CD4-positive, CD25-positive, alpha-beta regulatory T cell (primary cell): ENCODE data around the gene NEUROD4. TPM values are rescaled to one million over a fixed set of nuclear protein-coding genes. Genes with fewer than 3 reads are reported as not detected.
"Not testable (repeated sequence)": the region's sequence is repeated elsewhere in the genome, so short reads cannot be mapped to it uniquely, and the experiment has no call there.

Experiments used
- ATAC-seq, 2 donors: fragments of 150-1000 bp; cut with Tn5 transposase; one replicate each; pipeline ENCODE4 v1.10.0; 2021; ENCODE audit warnings: low read depth in 2 of 2, moderate number of reproducible peaks in 2 of 2, moderate library complexity in 1 of 2
- DNase-seq, 3 donors: peaks; one replicate each; pipeline versions ENCODE4 v3.0.0 to v3.0.0-alpha.2; 2012 to 2022; ENCODE audit warnings: mixed read lengths in 1 of 3
- H3K27ac ChIP-seq: one replicate; pipeline ENCODE4 v1.7.0; 2013; ENCODE audit warnings: mild to moderate bottlenecking, low read length; ENCODE audit not compliant: insufficient read depth, poor library complexity, severe bottlenecking
- H3K27me3 ChIP-seq: one replicate; pipeline ENCODE4 v1.7.0; 2013; ENCODE audit warnings: low read length; ENCODE audit not compliant: control insufficient read depth, insufficient read depth
- H3K36me3 ChIP-seq: one replicate; pipeline ENCODE4 v1.7.0; 2013; ENCODE audit warnings: mild to moderate bottlenecking, low read length, moderate library complexity; ENCODE audit not compliant: control insufficient read depth, insufficient read depth
- H3K4me1 ChIP-seq: 2 replicates; pipeline ENCODE4 v1.7.0; 2013; ENCODE audit warnings: mild to moderate bottlenecking, low read length; ENCODE audit not compliant: insufficient read depth, control insufficient read depth, poor library complexity, severe bottlenecking
- H3K4me3 ChIP-seq: one replicate; pipeline ENCODE4 v1.7.0; 2013; ENCODE audit warnings: low read depth, mild to moderate bottlenecking, low read length, moderate library complexity
- H3K9me3 ChIP-seq, 2 experiments: 1 replicate in 1 of 2; 2 replicates in 1 of 2; pipeline ENCODE4 v1.7.0; 2013; ENCODE audit warnings: low read length in 2 of 2, mild to moderate bottlenecking in 1 of 2, moderate library complexity in 1 of 2; ENCODE audit not compliant: control insufficient read depth in 2 of 2
- H3K27ac Mint-ChIP-seq, 3 donors: one replicate each; pipeline ENCODE4 v1.8.0; 2020 to 2022; ENCODE audit warnings: mild to moderate bottlenecking in 3 of 3, mixed read lengths in 3 of 3, moderate library complexity in 2 of 3
- H3K27me3 Mint-ChIP-seq: one replicate; pipeline ENCODE4 v1.8.0; 2022; ENCODE audit warnings: mild to moderate bottlenecking, mixed read lengths
- H3K36me3 Mint-ChIP-seq: one replicate; pipeline ENCODE4 v1.8.0; 2020; ENCODE audit warnings: mixed read lengths
- H3K4me1 Mint-ChIP-seq, 4 donors: one replicate each; pipeline ENCODE4 v1.8.0; 2020 to 2022; ENCODE audit warnings: mixed read lengths in 4 of 4, mild to moderate bottlenecking in 1 of 4
- H3K4me3 Mint-ChIP-seq, 4 donors: one replicate each; pipeline ENCODE4 v1.8.0; 2020 to 2022; ENCODE audit warnings: mild to moderate bottlenecking in 4 of 4, mixed read lengths in 4 of 4, moderate library complexity in 3 of 4
- H3K9me3 Mint-ChIP-seq, 7 donors: one replicate each; pipeline ENCODE4 v1.8.0; 2020 to 2022; ENCODE audit warnings: mixed read lengths in 7 of 7, mild to moderate bottlenecking in 3 of 7, moderate library complexity in 2 of 7
- polyA plus RNA-seq, 4 donors: library from polyadenylated mRNA; unstranded; fragments of 300-500 nt; fragmentation: Illumina TruSeq; gene quantifications; one replicate each; pipeline ENCODE4 v1.2.3, GENCODE V29; 2021
- total RNA-seq: library from RNA; stranded (reverse); gene quantifications from one replicate; pipeline ENCODE4 v1.2.3, GENCODE V29; 2022

NEUROD4 gene
- total and polyA plus RNA-seq, 5 donors from 2014 or later = not detected

DNA sequence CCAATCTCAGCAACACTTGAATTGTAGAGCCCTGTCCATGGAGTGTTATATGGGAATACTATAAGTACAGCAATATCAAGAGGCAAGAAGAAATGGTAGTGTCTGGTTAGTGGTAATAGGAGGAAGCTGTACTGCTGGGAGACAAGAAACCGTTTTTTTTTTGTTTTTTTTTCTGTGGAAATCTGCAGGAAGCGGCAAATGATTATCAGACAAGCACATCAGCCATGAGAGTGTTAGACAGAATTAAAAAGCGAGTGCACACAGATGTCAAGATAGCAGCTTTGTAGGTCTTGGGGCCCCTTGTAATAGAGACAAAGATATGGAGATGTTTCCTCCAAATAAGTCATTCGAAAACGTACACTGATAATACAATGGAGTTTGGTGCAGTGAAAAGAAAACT, 41.9 kb upstream of the NEUROD4 start:
- H3K27me3 ChIP-seq = no peaks in the 10 kb centered on the region
- H3K4me3 ChIP-seq = peak overlapping the region; percentile 99
- Mint-ChIP-seq H3K4me1 (peaks cover 54 to 100% (median 86%) of the 10 kb centered on the region in 4 donors), H3K27ac (peak overlapping the region; percentile 57 to 99 (median 58)), H3K27me3 (no peaks in the 10 kb centered on the region), H3K36me3 (peaks cover 70% of the 10 kb centered on the region), H3K4me3 (peak overlapping the region; percentile 75 to 95 (median 86)), H3K9me3 (no peaks in the 10 kb centered on the region)
- no peaks in the 10 kb centered on the region for H3K9me3 ChIP-seq
- H3K27ac ChIP-seq = peak overlapping the region; percentile 33
- H3K36me3 ChIP-seq = peaks cover 35% of the 10 kb centered on the region
- ATAC-seq = no peak
- H3K4me1 ChIP-seq = peaks cover 73% of the 10 kb centered on the region
- peak in 1 of 3 donors; percentile 35 for DNase-seq

DNA sequence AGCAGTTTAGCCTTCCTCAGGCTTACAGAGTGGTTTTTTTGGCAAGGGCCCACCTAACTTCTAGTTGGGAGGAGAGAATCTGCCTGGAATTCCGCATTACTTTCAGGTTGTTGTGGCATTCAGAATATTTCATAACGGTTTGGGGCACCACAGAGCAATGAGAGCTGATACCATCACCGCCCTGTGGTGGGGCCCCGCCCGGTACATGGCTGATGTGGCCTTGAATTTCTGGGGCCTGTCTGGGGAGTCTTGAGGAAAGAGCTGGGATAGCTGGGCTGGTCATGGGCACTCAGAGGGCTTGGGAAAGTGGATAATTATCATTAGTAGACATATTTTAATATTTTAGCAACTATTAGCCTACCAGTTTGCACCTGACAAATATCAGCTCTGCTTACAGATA, 39.4 kb upstream of the NEUROD4 start:
- no peaks in the 10 kb centered on the region for H3K27me3 ChIP-seq
- Mint-ChIP-seq H3K36me3 (peaks cover 57% of the 10 kb centered on the region), H3K27me3 (no peaks in the 10 kb centered on the region), H3K4me1 (peaks cover 52 to 94% (median 78%) of the 10 kb centered on the region in 4 donors), H3K4me3 (peak overlapping the region; percentile 86 to 97 (median 94)), H3K27ac (peak overlapping the region; percentile 95 to 99 (median 99)), H3K9me3 (no peaks in the 10 kb centered on the region)
- H3K4me3 ChIP-seq = peak overlapping the region; percentile 99
- H3K36me3 ChIP-seq = peaks cover 12% of the 10 kb centered on the region
- peaks cover 85% of the 10 kb centered on the region for H3K4me1 ChIP-seq
- H3K27ac ChIP-seq = peak overlapping the region; percentile 67
- DNase-seq (peak; percentile 17 to 64 (median 45)), ATAC-seq (peak; percentile 25 to 32)
- H3K9me3 ChIP-seq = no peaks in the 10 kb centered on the region

DNA sequence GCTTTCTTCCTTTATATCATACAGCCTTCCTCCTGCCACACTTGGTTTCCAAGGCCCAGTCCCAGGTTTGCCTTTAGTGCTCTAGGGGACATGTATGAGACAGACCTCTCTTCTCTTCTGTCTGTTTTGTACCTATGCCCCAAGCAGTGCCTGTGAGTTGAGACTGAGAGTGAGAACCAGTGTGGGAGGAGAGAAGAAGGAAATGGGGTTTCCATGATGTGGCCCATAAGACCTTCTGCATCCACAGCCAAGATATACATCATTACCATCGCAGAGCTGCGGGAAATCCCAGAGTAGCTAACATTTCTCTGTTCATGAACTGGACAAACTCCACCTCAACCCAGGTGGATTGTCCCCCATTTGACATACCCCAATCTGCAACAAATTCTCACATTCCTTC, 38.0 kb upstream of the NEUROD4 start:
- Histone ChIP-seq H3K4me1 (peaks cover 80% of the 10 kb centered on the region), H3K27ac (peak overlapping the region; percentile 97), H3K4me3 (peak overlapping the region; percentile 99)

DNA sequence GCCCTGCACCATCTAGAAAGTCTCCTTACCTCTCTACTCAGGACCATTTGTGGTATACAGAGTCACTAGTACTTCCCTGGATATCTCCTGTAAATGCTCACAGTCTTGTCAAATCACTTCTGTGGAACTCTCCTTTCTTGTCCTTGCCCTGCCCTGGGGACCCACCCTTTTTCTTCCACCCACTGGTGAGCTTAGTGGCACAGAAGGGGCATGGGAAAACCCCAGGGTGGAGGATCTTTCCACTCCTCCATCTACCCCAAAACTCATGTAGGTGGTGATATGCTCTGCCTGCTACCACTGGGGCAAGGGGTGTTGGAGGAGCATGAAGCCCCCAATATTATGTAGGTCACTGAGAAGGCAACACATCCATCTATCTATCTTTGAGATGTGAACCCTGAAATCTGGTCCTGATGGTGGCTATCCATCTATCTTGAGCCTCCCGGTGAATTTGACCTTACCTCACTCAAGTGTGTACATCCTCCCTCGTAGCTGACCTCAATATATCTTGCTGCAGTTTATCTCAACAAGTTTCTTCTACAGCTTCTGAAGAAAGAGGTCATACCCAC, 36.2 kb upstream of the NEUROD4 start:
- Mint-ChIP-seq H3K4me3 (peak overlapping the region; percentile 86 to 97 (median 96)), H3K4me1 (peaks cover 30 to 91% (median 67%) of the 10 kb centered on the region in 4 donors), H3K27me3 (no peaks in the 10 kb centered on the region), H3K27ac (peak overlapping the region; percentile 99), H3K36me3 (peaks cover 38% of the 10 kb centered on the region), H3K9me3 (peaks cover 0 to 2% (median 0%) of the 10 kb centered on the region in 7 donors)
- Histone ChIP-seq H3K4me3 (peak overlapping the region; percentile 99), H3K27ac (peak overlapping the region; percentile 97), H3K36me3 (no peaks in the 10 kb centered on the region), H3K4me1 (peaks cover 64% of the 10 kb centered on the region), H3K27me3 (no peaks in the 10 kb centered on the region), H3K9me3 (no peaks in the 10 kb centered on the region)
- no peak for ATAC-seq
- peak in 2 of 3 donors; percentile 8 to 38 for DNase-seq

More for the DNA sequence above, 38.0 kb upstream of the NEUROD4 start:
- Histone ChIP-seq H3K9me3 (no peaks in the 10 kb centered on the region), H3K36me3 (peaks cover 3% of the 10 kb centered on the region), H3K27me3 (no peaks in the 10 kb centered on the region)
- ATAC-seq = no peak
- peak in 1 of 3 donors; percentile 40 for DNase-seq
- Mint-ChIP-seq H3K36me3 (peaks cover 44% of the 10 kb centered on the region), H3K27me3 (no peaks in the 10 kb centered on the region), H3K9me3 (peaks cover 0 to 2% (median 0%) of the 10 kb centered on the region in 7 donors), H3K27ac (peak overlapping the region; percentile 99), H3K4me3 (peak overlapping the region; percentile 86 to 97 (median 96)), H3K4me1 (peaks cover 45 to 94% (median 75%) of the 10 kb centered on the region in 4 donors)

DNA sequence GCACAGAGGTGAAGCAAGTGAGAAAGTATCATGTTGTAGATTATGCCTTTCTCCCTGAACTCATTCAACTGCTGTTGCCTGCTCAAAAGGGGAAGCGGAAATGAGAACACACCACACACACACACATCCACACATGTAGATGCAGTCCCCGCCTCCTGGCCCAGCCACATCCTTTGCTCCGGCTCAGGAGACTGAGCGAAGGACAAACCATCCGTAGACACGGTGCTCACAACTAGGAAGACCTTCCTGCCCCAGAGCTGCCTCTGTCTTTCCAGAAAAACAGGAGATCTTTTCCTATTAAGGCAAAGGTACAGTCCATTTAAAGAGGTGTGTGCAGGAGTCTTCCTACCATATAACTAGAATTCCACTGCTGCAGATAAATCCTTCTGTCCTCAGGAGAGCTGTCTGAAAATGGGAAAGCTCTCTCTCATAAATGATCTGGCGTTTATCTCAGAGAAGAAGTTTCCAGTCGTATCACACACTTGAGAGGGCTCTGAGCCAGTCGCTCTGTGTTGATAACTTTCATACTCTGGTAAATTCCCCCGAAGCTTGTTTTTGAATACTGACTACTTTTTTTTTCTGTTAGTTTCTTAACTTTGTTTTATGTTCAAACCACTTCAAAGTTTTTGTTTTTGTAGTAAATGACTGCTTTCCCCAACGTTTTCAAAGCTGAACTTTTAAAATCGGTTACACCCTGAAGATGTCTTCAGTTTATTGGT, 35.0 kb upstream of the NEUROD4 start, which contains the start of gene TESPA1:
Gene TESPA1, minus strand, starts transcription at position 105 of the 719 bp plus-strand sequence. CDS start 10,200 bp downstream, outside the sequence.
- no peaks in the 10 kb centered on the region for H3K36me3 ChIP-seq
- Mint-ChIP-seq H3K9me3 (peaks cover 0 to 2% (median 0%) of the 10 kb centered on the region in 7 donors), H3K4me1 (peaks cover 22 to 87% (median 64%) of the 10 kb centered on the region in 4 donors), H3K4me3 (peak within 1 kb of the TSS; percentile 86 to 97 (median 96)), H3K36me3 (peaks cover 29% of the 10 kb centered on the region), H3K27ac (peak within 1 kb of the TSS; percentile 99), H3K27me3 (no peaks in the 10 kb centered on the region)
- DNase-seq = peak; percentile 67 to 95 (median 89)
- ATAC-seq = peak; percentile 93
- H3K4me3 ChIP-seq = peak within 1 kb of the TSS; percentile 99
- H3K27ac ChIP-seq = peak within 1 kb of the TSS; percentile 97
- no peaks in the 10 kb centered on the region for H3K27me3 ChIP-seq
- H3K9me3 ChIP-seq = no peaks in the 10 kb centered on the region
- peaks cover 57% of the 10 kb centered on the region for H3K4me1 ChIP-seq

DNA sequence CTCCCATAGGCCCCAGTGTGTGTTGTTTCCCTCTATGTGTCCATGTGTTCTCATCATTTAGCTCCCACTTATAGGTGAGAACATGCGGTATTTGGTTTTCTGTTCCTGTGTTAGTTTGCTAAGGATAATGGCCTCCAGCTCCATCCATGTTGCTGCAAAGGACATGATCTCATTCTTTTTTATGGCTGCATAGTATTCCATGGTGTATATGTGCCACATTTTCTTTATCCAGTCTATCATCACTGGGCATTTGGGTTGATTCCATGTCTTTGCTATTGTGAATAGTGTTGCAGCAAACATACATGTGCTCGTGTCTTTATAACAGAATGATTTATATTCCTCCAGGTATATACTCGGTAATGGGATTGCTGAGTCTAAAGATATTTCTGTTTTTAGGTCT, 33.0 kb upstream of the NEUROD4 start:
- not testable (repeated sequence) for H3K4me3 ChIP-seq, ATAC-seq, H3K27me3 Mint-ChIP-seq, DNase-seq, H3K9me3 ChIP-seq, H3K36me3 ChIP-seq, H3K27me3 ChIP-seq, H3K27ac ChIP-seq, H3K9me3 Mint-ChIP-seq
- H3K27ac Mint-ChIP-seq = peak overlapping the region; percentile 72 to 99 (median 99)
- peaks cover 28 to 87% (median 66%) of the 10 kb centered on the region in 4 donors for H3K4me1 Mint-ChIP-seq
- peak overlapping the region in 3 of 4 donors; percentile 13 to 95 (median 78) for H3K4me3 Mint-ChIP-seq
- peaks cover 57% of the 10 kb centered on the region for H3K4me1 ChIP-seq
- peaks cover 19% of the 10 kb centered on the region for H3K36me3 Mint-ChIP-seq

DNA sequence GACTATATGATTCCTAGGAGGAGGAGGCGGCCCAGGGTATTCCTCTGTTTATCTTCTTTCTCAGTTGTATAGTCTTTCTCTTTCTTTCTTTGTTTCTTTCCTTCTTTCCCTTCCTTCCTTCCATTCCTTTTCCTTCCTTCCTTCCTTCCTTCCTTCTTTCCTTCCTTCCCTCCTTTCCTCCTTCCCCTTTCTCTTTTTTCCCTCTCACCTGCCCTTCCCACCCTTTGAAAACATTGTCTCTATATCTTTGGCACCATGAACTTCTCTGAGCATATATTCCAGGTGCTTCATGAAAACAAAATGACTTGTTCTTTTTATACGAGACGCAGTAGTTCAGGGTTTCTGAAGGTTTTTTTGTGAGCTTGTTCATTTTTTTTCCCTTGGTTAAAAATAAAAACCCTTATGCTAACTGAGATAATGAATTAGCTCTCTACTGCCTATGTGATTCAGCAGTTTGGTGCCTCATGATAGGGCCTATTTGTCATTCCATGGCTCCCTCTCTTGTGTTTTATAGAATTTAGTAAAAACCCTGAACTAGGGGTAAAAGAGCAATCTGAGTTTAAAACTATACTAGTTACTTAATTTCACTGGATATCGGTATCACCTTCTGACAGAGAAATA, 32.1 kb upstream of the NEUROD4 start:
- Mint-ChIP-seq H3K36me3 (peaks cover 11% of the 10 kb centered on the region), H3K27ac (peak overlapping the region; percentile 53 to 99 (median 76)), H3K27me3 (no peaks in the 10 kb centered on the region), H3K4me3 (peak overlapping the region in 1 of 4 donors; percentile 34), H3K4me1 (peaks cover 23 to 83% (median 58%) of the 10 kb centered on the region in 4 donors), H3K9me3 (peaks cover 0 to 2% (median 0%) of the 10 kb centered on the region in 7 donors)
- peaks cover 53% of the 10 kb centered on the region for H3K4me1 ChIP-seq
- no peaks in the 10 kb centered on the region for H3K9me3 ChIP-seq
- ATAC-seq = no peak
- DNase-seq = no peak
- no peaks in the 10 kb centered on the region for H3K36me3 ChIP-seq
- H3K27me3 ChIP-seq = no peaks in the 10 kb centered on the region
- no peak overlapping the region for H3K4me3 ChIP-seq
- H3K27ac ChIP-seq = no peak overlapping the region
